ENCODE results near the gene LRRC4C.

- no peak for TF ChIP-seq EZH2 (IDR thresholded peaks at IDR 0.05; ENCODE audit: borderline replicate concordance, low read depth, low read length, severe bottlenecking)
- TF ChIP-seq POLR2AphosphoS5 (IDR thresholded peaks at IDR 0.05; ENCODE audit: insufficient read depth, low read depth, low read length) = no peak
- TF ChIP-seq CTCF (IDR thresholded peaks at IDR 0.05; ENCODE audit: extremely low read depth in 1 of 2, insufficient read depth in 1 of 2, low read depth in 1 of 2, low read length in 2 of 2) = no peak
- TF ChIP-seq POLR2A (IDR thresholded peaks at IDR 0.05; ENCODE audit: low read depth, low read length) = no peak
- TF ChIP-seq MYC (IDR thresholded peaks at IDR 0.05; ENCODE audit: low read depth, low read length) = no peak
- TF ChIP-seq JUN (IDR thresholded peaks at IDR 0.05; ENCODE audit: borderline replicate concordance, insufficient read depth, insufficient read length, low read depth) = no peak
- TF ChIP-seq MAX (IDR thresholded peaks at IDR 0.05; ENCODE audit: insufficient read depth, insufficient read length) = no peak
These were observed 1038.1 kb downstream of the LRRC4C start for GRCh38 chr11:40421208-40421981.

Measured in endothelial cell of umbilical vein (primary cell).